K562 (cell line): ENCODE results near the gene PTPRG. TPM values are rescaled to one million over a fixed set of nuclear protein-coding genes. Genes with fewer than 3 reads are reported as not detected.

Experiments
- ATAC-seq: fragments of 200-7000 bp; cut with Tn5 transposase; 3 replicates; pipeline ENCODE4 v1.9.1; 2020; ENCODE audit warnings: moderate library complexity
- BruUV-seq: library from RNA; stranded (reverse); fragments of 400-500 nt; replicated peaks from 2 replicates; lab custom pipeline; 2021; lab: Mats Ljungman, UMichigan
- CTCF ChIA-PET: fragments of 300-600 bp; formaldehyde crosslinking; extraction: SDS; loops from one replicate; lab custom pipeline; 2021; ENCODE audit warnings: low intra/inter-chr PET ratio; lab: Yijun Ruan, JAX
- POLR2A ChIA-PET: fragments of 300-600, 350-650 bp; sonication (Branson Sonifier 250); formaldehyde crosslinking; extraction: SDS; loops from one replicate; lab custom pipeline; 2021; ENCODE audit warnings: antibody characterized with exemption, inconsistent platforms; lab: Yijun Ruan, JAX
- DNase-seq, 4 experiments: peaks; one replicate each; pipeline versions ENCODE4 v3.0.0 to v3.0.0-alpha.2; 2011 to 2018; ENCODE audit warnings: low spot score in 3 of 4, mixed read lengths in 3 of 4; ENCODE audit errors: extremely low read depth in 1 of 4
- FAIRE-seq: peaks from 2 replicates; lab custom pipeline; 2011; peaks lifted over from hg19 to GRCh38; lab: Jason Lieb, UNC
- H2AFZ ChIP-seq: 2 replicates; pipeline ENCODE4 v1.6.0; 2011; ENCODE audit warnings: low read depth, low read length, control low read depth, inconsistent platforms
- H3K27ac ChIP-seq: fragments of 200-600 bp; 3 replicates; pipeline ENCODE4 v1.8.0; 2011; ENCODE audit warnings: low read depth, mild to moderate bottlenecking, control low read depth, inconsistent platforms, low read length, moderate library complexity, mixed read lengths; ENCODE audit errors: extremely low read depth
- H3K27me3 ChIP-seq, 2 experiments: fragments of 300-600 bp in 1 of 2; 2 replicates in 1 of 2; 3 replicates in 1 of 2; pipeline versions ENCODE4 v1.6.0 to v1.8.0; 2011; ENCODE audit warnings: inconsistent platforms in 2 of 2, low read length in 2 of 2, mild to moderate bottlenecking in 1 of 2, mixed read lengths in 1 of 2, moderate library complexity in 1 of 2; ENCODE audit not compliant: control insufficient read depth in 2 of 2, insufficient read depth in 2 of 2
- H3K36me3 ChIP-seq: fragments of 300-600 bp; 3 replicates; pipeline ENCODE4 v1.8.0; 2011; ENCODE audit warnings: mild to moderate bottlenecking, low read length, inconsistent platforms; ENCODE audit not compliant: control insufficient read depth, insufficient read depth
- H3K4me1 ChIP-seq, 2 experiments: fragments of 200-600 bp in 1 of 2; replicated peaks in 1 of 2; 2 replicates in 1 of 2; 3 replicates in 1 of 2; pipeline versions ENCODE4 v1.5.1 to v1.8.0; 2011; ENCODE audit warnings: inconsistent platforms in 2 of 2, low read length in 2 of 2, mild to moderate bottlenecking in 1 of 2, mixed read lengths in 1 of 2, moderate library complexity in 1 of 2; ENCODE audit not compliant: control insufficient read depth in 2 of 2, insufficient read depth in 2 of 2
- H3K4me2 ChIP-seq: 2 replicates; pipeline ENCODE4 v1.6.1; 2011; ENCODE audit warnings: low read length, control low read depth, inconsistent platforms, mixed read lengths; ENCODE audit not compliant: insufficient read depth
- H3K4me3 ChIP-seq: fragments of 200-600 bp; sonication (generic), shearing (Covaris generic); 2 replicates; pipeline ENCODE4 v1.5.1; 2016; ENCODE audit warnings: control low read depth, inconsistent platforms
- H3K79me2 ChIP-seq: fragments of 200-600 bp; 3 replicates; pipeline ENCODE4 v1.8.0; 2011; ENCODE audit warnings: low read length, inconsistent platforms; ENCODE audit not compliant: control insufficient read depth, insufficient read depth
- H3K9ac ChIP-seq, 2 experiments: 2 replicates each; pipeline versions ENCODE4 v1.6.0 to v1.6.1; 2011; ENCODE audit warnings: low read depth in 2 of 2, low read length in 2 of 2, control low read depth in 1 of 2, inconsistent platforms in 1 of 2, mild to moderate bottlenecking in 1 of 2, mixed read lengths in 1 of 2; ENCODE audit not compliant: insufficient read depth in 1 of 2
- H3K9me1 ChIP-seq: one replicate; pipeline ENCODE4 v1.6.0; 2011; ENCODE audit warnings: inconsistent platforms, mild to moderate bottlenecking, low read length, moderate library complexity; ENCODE audit not compliant: control insufficient read depth, insufficient read depth
- H3K9me3 ChIP-seq: replicated peaks from 2 replicates; pipeline ENCODE4 v1.5.1; 2011; ENCODE audit warnings: low read depth, low read length, inconsistent platforms; ENCODE audit not compliant: control insufficient read depth, insufficient read depth
- H4K20me1 ChIP-seq: replicated peaks from 2 replicates; pipeline ENCODE4 v1.6.1; 2011; ENCODE audit warnings: low read length, inconsistent platforms, mixed read lengths; ENCODE audit not compliant: control insufficient read depth, insufficient read depth
- CREB3 ChIP-seq: fragments of 450-650 bp; conservative IDR thresholded peaks from 2 replicates; pipeline ENCODE4 v1.6.1; 2016; ENCODE audit warnings: missing genetic modification characterization, low read depth, mild to moderate bottlenecking, missing compliant biosample characterization, moderate library complexity
- ELF2 ChIP-seq: fragments of 250-450 bp; sonication (Bioruptor Pico); IDR thresholded peaks from 2 replicates; pipeline ENCODE4 v1.5.0; 2021; ENCODE audit warnings: mild to moderate bottlenecking
- NFATC3 ChIP-seq: fragments of 450-650 bp; IDR thresholded peaks from 2 replicates; pipeline ENCODE4 v1.6.1; 2017; ENCODE audit warnings: mild to moderate bottlenecking
- STAG1 ChIP-seq: sonication (generic); formaldehyde crosslinking; IDR thresholded peaks from 2 replicates; pipeline ENCODE4 v1.5.0; 2020; ENCODE audit warnings: missing genetic modification reagents, borderline replicate concordance
- YBX1 ChIP-seq: fragments of 450-650 bp; IDR thresholded peaks from 2 replicates; pipeline ENCODE4 v1.7.1; 2016; ENCODE audit warnings: mild to moderate bottlenecking
- ZFP36 ChIP-seq: fragments of 150-350 bp; IDR thresholded peaks from 2 replicates; pipeline ENCODE4 v1.6.1; 2018; ENCODE audit warnings: low read length, low read depth; ENCODE audit not compliant: partially characterized antibody
- ZNF239 ChIP-seq: fragments of 250-450 bp; sonication (Bioruptor Pico); IDR thresholded peaks from 2 replicates; pipeline ENCODE4 v1.4.0; 2020; ENCODE audit warnings: mild to moderate bottlenecking
- ZNF507 ChIP-seq: conservative IDR thresholded peaks from 2 replicates; pipeline ENCODE4 v1.6.1; 2017; ENCODE audit warnings: missing genetic modification characterization, missing compliant biosample characterization
- ZNF609 ChIP-seq: sonication (generic); formaldehyde crosslinking; IDR thresholded peaks from 2 replicates; pipeline ENCODE4 v1.8.1; 2023; ENCODE audit warnings: missing genetic modification reagents, mild to moderate bottlenecking, borderline replicate concordance
- WGBS: fragments of 100-300 bp; shearing (Covaris generic); methylation state at CpG from one replicate; pipeline ENCODE4 v1.1.6; 2016; ENCODE audit warnings: low coverage, mixed read lengths; ENCODE audit not compliant: insufficient coverage; ENCODE audit errors: missing lambda C conversion rate; 5-methylcytosine and 5-hydroxymethylcytosine counted together
- in situ Hi-C: fragments of 300-500 bp; cut with MboI; formaldehyde crosslinking; loops from 4 replicates; pipeline ENCODE4 v1.15.0; 2018; ENCODE audit warnings: inconsistent platforms, mixed read lengths
- intact Hi-C: fragments of 100-400 bp; cut with micrococcal nuclease; formaldehyde crosslinking; loops from 2 replicates; pipeline ENCODE4 v1.14.2; 2022
- polyA plus RNA-seq, 8 experiments: library from polyadenylated mRNA; depleted of rRNA in 4 of 8; stranded (reverse) in 5 of 8; unstranded in 3 of 8; fragments of >200 nt; fragmentation: Nextera tagmentation in 2 of 8; fragmentation: Illumina TruSeq in 1 of 8; extraction: Ambion mirVana in 2 of 8; extraction: Trizol in 1 of 8; gene quantifications; 2 replicates each; pipeline versions ENCODE4 v1.2.1 to v1.2.3, GENCODE V29; 2011 to 2014; ENCODE audit warnings: inconsistent platforms in 1 of 8, missing spikeins in 1 of 8
- total RNA-seq, 7 experiments: library from RNA; depleted of rRNA in 6 of 7; stranded (reverse); fragments of >200 nt in 6 of 7; fragmentation: Illumina TruSeq in 2 of 7; extraction: Trizol in 2 of 7; gene quantifications; 2 replicates each; pipeline versions ENCODE4 v1.2.1 to v1.2.3, GENCODE V29; 2011 to 2021; ENCODE audit warnings: low replicate concordance in 1 of 7

Gene PTPRG
- total and polyA plus RNA-seq, 9 of the 15 experiments (the other 6 are each of a cell fraction or from before 2014, with no cell fraction given): 0.16 TPM; not detected in 8

- TF ChIP-seq CREB3 (no peak), NFATC3 (no peak), ZNF609 (no peak), ZFP36 (no peak)
Measured at GRCh38 chr3:62171789-62172188, 610.4 kb downstream of the PTPRG start (continued).

GRCh38 chr3:62172199-62172598, 610.8 kb downstream of the PTPRG start:
- no peaks in the 10 kb centered on the region for H3K9me1 ChIP-seq
- BruUV-seq: no TSS peak
- FAIRE-seq: no peak
- no peak overlapping the region for H3K4me3 ChIP-seq
- H3K27ac ChIP-seq: no peak overlapping the region
- no peak overlapping the region for H3K9ac ChIP-seq
- no peak for ATAC-seq
- H3K4me2 ChIP-seq: no peak overlapping the region
- CTCF ChIA-PET: no interaction called here
- H3K4me1 ChIP-seq: no peaks in the 10 kb centered on the region
- H3K27me3 ChIP-seq: peaks cover 0 to 6% of the 10 kb centered on the region in 2 experiments; a peak in 1 of 5 replicates
- DNase-seq: no peak
- no peaks in the 10 kb centered on the region for H3K79me2 ChIP-seq
- no peak for TF ChIP-seq ZNF239 (CRISPR knock-in tag)
- no peak for TF ChIP-seq ZNF507
- TF ChIP-seq ELF2 (CRISPR knock-in tag): no peak
- TF ChIP-seq YBX1: no peak
- TF ChIP-seq STAG1 (CRISPR knock-in tag): no peak
- H3K36me3 ChIP-seq: no peaks in the 10 kb centered on the region
- no peaks in the 10 kb centered on the region for H4K20me1 ChIP-seq
- intact Hi-C loops: no loop called here
- no peaks in the 10 kb centered on the region for H3K9me3 ChIP-seq
- POLR2A ChIA-PET: no interaction called here
- in situ Hi-C loops: no loop called here
- 0% methylated on average over 1 of the region's 1 CpG for WGBS
- no peak overlapping the region for H2AFZ ChIP-seq
